Breast epithelium (tissue), 4 donors: Measurements from ENCODE around the gene SNHG17. TPM values are rescaled to one million over a fixed set of nuclear protein-coding genes. Genes with fewer than 3 reads are reported as not detected.

Experiments used
- DNase-seq, 2 donors: peaks; one replicate each; pipeline ENCODE4 v3.0.0-alpha.2; 2019; ENCODE audit warnings: low spot score in 2 of 2
- H3K27ac ChIP-seq, 2 donors: fragments of 200-600 bp; sonication (generic) in 1 of 2; one replicate each; pipeline ENCODE4 v1.5.1; 2016 to 2019; ENCODE audit warnings: mild to moderate bottlenecking in 1 of 2
- H3K27me3 ChIP-seq, 2 donors: fragments of 200-600 bp; sonication (generic) in 1 of 2; one replicate each; pipeline versions ENCODE4 v1.5.1 to v1.6.0; 2017 to 2019; ENCODE audit warnings: control low read depth in 1 of 2, mild to moderate bottlenecking in 1 of 2
- H3K36me3 ChIP-seq: fragments of 200-600 bp; one replicate; pipeline ENCODE4 v1.5.1; 2019
- H3K4me1 ChIP-seq, 2 donors: fragments of 200-600 bp; sonication (generic); one replicate each; pipeline ENCODE4 v1.5.1; 2016 to 2019; ENCODE audit warnings: control low read depth in 1 of 2
- H3K4me3 ChIP-seq, 3 donors: fragments of 200-600 bp; sonication (generic); 1 replicate in 2 of 3; 2 replicates in 1 of 3; pipeline ENCODE4 v1.5.1; 2016 to 2019; ENCODE audit warnings: mild to moderate bottlenecking in 3 of 3, moderate library complexity in 2 of 3
- H3K9me3 ChIP-seq, 2 donors: fragments of 200-600 bp; sonication (generic) in 1 of 2; one replicate each; pipeline ENCODE4 v1.5.1; 2016 to 2019; ENCODE audit warnings: control low read depth in 1 of 2
- CTCF ChIP-seq, 3 donors: fragments of 450-650 bp; IDR thresholded peaks; one replicate each; pipeline ENCODE4 v1.5.1; 2016 to 2017; ENCODE audit warnings: antibody characterized with exemption in 3 of 3, mild to moderate bottlenecking in 3 of 3, moderate library complexity in 3 of 3
- POLR2A ChIP-seq: fragments of 450-650 bp; IDR thresholded peaks from one replicate; pipeline ENCODE4 v1.6.1; 2016; ENCODE audit warnings: antibody characterized with exemption, mild to moderate bottlenecking, moderate library complexity
- POLR2AphosphoS5 ChIP-seq, 3 donors: sonication (generic); formaldehyde crosslinking; IDR thresholded peaks; one replicate each; pipeline ENCODE4 v1.6.1; 2017; ENCODE audit warnings: antibody characterized with exemption in 3 of 3
- intact Hi-C: fragments of 100-400 bp; cut with DNase I; formaldehyde crosslinking; loops from one replicate; pipeline ENCODE4 v1.15.1; 2023; ENCODE audit warnings: low total_unique reads
- total RNA-seq, 3 donors: library from RNA; depleted of rRNA; stranded (reverse); fragments of >200 nt; gene quantifications; one replicate each; pipeline ENCODE4 v1.1.0, GENCODE V29; 2016

SNHG17 gene
- total RNA-seq: 10 to 100 TPM; 14.2 to 25.2 (median 24.6) TPM

- peak; percentile 76 to 92 for DNase-seq
- intact Hi-C loops: no loop called here
- H3K27ac ChIP-seq: peak within 1 kb of the TSS; percentile 78 to 93
- TF ChIP-seq CTCF (IDR thresholded peaks at IDR 0.05) (peak; percentile 97 to 100 (median 99)), POLR2AphosphoS5 (IDR thresholded peaks at IDR 0.05) (peak; percentile 89 to 96 (median 90)), POLR2A (peak; percentile 52)
- peak within 1 kb of the TSS; percentile 53 to 91 (median 81) for H3K4me3 ChIP-seq
- no peaks in the 10 kb centered on the region for H3K4me1 ChIP-seq
- peaks cover 3% of the 10 kb centered on the region for H3K36me3 ChIP-seq
- H3K9me3 ChIP-seq: peaks cover 0 to 6% of the 10 kb centered on the region in 2 donors
- no peaks in the 10 kb centered on the region for H3K27me3 ChIP-seq
Observed at GRCh38 chr20:38434770-38435554, at the start of gene SNHG17. Gene SNHG17 (minus strand): TSS chr20:38435328.

- Histone ChIP-seq H3K4me1 (peaks cover 0 to 3% of the 10 kb centered on the region in 2 donors), H3K36me3 (no peaks in the 10 kb centered on the region), H3K27ac (no peak overlapping the region), H3K27me3 (no peaks in the 10 kb centered on the region), H3K9me3 (no peaks in the 10 kb centered on the region), H3K4me3 (no peak overlapping the region)
- no peak for DNase-seq
- TF ChIP-seq CTCF (IDR thresholded peaks at IDR 0.05) (no peak), POLR2A (no peak), POLR2AphosphoS5 (IDR thresholded peaks at IDR 0.05) (no peak)
- intact Hi-C loops: no loop called here
Observed at GRCh38 chr20:38479596-38479995, 44.5 kb upstream of the SNHG17 start.

GRCh38 chr20:38477747-38478146 is 42.6 kb upstream of the SNHG17 start:
- no peaks in the 10 kb centered on the region for H3K27me3 ChIP-seq
- no peak for TF ChIP-seq POLR2A
- TF ChIP-seq POLR2AphosphoS5 (IDR thresholded peaks at IDR 0.05): no peak
- no peak for TF ChIP-seq CTCF (IDR thresholded peaks at IDR 0.05)
- no peak overlapping the region for H3K4me3 ChIP-seq
- intact Hi-C loops: no loop called here
- H3K36me3 ChIP-seq: no peaks in the 10 kb centered on the region
- no peaks in the 10 kb centered on the region for H3K9me3 ChIP-seq
- no peak overlapping the region for H3K27ac ChIP-seq
- DNase-seq: no peak
- peaks cover 2 to 14% of the 10 kb centered on the region in 2 donors for H3K4me1 ChIP-seq

GRCh38 chr20:38473367-38473795 is 38.3 kb upstream of the SNHG17 start:
- peak in 1 of 2 donors; percentile 32 for DNase-seq
- Histone ChIP-seq H3K27me3 (no peaks in the 10 kb centered on the region), H3K36me3 (no peaks in the 10 kb centered on the region), H3K4me3 (peak overlapping the region; percentile 69 to 93 (median 76)), H3K4me1 (peaks cover 2 to 14% of the 10 kb centered on the region in 2 donors), H3K27ac (peak overlapping the region; percentile 93 to 95), H3K9me3 (no peaks in the 10 kb centered on the region)
- intact Hi-C loops: no loop called here
- no peak for TF ChIP-seq CTCF (IDR thresholded peaks at IDR 0.05)
- no peak for TF ChIP-seq POLR2A
- TF ChIP-seq POLR2AphosphoS5 (IDR thresholded peaks at IDR 0.05): no peak
